Urinary bladder (tissue), 4 donors: Measurements from ENCODE around the gene KIF26B. TPM values are rescaled to one million over a fixed set of nuclear protein-coding genes. Genes with fewer than 3 reads are reported as not detected.

Source experiments
- DNase-seq: peaks from one replicate; pipeline ENCODE4 v3.0.0-alpha.2; 2015; ENCODE audit errors: extremely low spot score
- H3K27ac ChIP-seq: one replicate; pipeline ENCODE4 v1.5.1; 2013; ENCODE audit warnings: low read depth, mild to moderate bottlenecking, moderate library complexity
- H3K36me3 ChIP-seq: one replicate; pipeline ENCODE4 v1.6.1; 2013; ENCODE audit warnings: mild to moderate bottlenecking, moderate library complexity; ENCODE audit not compliant: insufficient read depth
- H3K4me1 ChIP-seq: one replicate; pipeline ENCODE4 v1.6.1; 2013; ENCODE audit warnings: mild to moderate bottlenecking, moderate library complexity; ENCODE audit not compliant: insufficient read depth
- H3K4me3 ChIP-seq: one replicate; pipeline ENCODE4 v1.5.1; 2013; ENCODE audit warnings: low read depth, low read length
- WGBS: extraction: QIAGEN DNeasy Blood & Tissue Kit; methylation state at CpG from one replicate; pipeline ENCODE4 v1.1.7; 2013; 5-methylcytosine and 5-hydroxymethylcytosine counted together
- polyA plus RNA-seq: library from polyadenylated mRNA; stranded (reverse); fragments of 200-250 nt; gene quantifications from one replicate; pipeline ENCODE4 v1.2.3, GENCODE V29; 2013
- total RNA-seq: library from RNA; depleted of rRNA; stranded (reverse); fragments of >200 nt; gene quantifications from one replicate; pipeline ENCODE4 v1.2.3, GENCODE V29; 2014
- donor health status: healthy with polysubstance abuse.
- donor health status: healthy.

The KIF26B gene
- total and polyA plus RNA-seq, 2 donors: 0.62 to 12.2 TPM

DNA sequence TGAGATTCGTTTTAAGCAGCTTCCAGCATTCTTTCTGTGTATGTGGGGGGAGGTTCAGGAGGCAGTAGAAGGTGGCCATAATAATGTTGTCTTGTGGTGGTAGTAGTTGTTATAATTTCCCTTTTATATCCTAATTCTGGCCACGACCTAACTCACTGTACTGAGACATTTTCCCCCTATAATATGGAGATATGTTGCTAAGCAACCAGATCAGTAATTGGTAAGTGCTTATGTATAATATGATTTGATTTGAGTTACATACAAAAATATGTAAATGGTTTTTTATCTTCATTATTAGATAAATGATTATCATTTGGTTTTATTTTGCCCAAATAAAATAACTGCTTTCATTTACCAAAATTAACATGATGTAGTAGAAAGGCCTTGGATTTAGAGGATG, 376.2 kb downstream of the KIF26B start:
- no peak for DNase-seq
- Histone ChIP-seq H3K27ac (no peak overlapping the region), H3K36me3 (no peaks in the 10 kb centered on the region), H3K4me1 (no peaks in the 10 kb centered on the region), H3K4me3 (no peak overlapping the region)
- WGBS: 74% methylated on average over 2 of the region's 2 CpGs

DNA sequence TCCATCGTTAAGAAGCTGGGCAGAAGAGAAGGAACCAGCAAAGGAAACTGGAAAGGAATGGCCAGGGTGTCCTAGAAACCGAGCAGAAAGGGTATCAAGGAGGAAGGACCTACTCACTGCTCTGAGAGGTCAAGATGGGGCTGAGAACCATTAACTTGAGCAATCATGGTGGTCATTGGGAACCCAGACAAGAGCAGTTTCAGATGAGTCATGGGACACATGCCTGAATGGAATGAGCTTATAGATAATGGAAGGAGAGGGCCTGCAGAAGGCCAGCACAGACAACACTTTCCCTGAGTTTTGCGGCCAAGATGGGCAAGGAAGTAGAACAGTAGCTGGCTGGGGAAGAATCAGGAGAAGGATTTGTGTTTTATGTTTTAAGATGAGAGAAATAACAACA, 383.2 kb downstream of the KIF26B start:
- Histone ChIP-seq H3K27ac (no peak overlapping the region), H3K4me1 (no peaks in the 10 kb centered on the region), H3K4me3 (no peak overlapping the region), H3K36me3 (no peaks in the 10 kb centered on the region)
- DNase-seq: no peak
- WGBS: 96% methylated on average over 3 of the region's 3 CpGs

DNA sequence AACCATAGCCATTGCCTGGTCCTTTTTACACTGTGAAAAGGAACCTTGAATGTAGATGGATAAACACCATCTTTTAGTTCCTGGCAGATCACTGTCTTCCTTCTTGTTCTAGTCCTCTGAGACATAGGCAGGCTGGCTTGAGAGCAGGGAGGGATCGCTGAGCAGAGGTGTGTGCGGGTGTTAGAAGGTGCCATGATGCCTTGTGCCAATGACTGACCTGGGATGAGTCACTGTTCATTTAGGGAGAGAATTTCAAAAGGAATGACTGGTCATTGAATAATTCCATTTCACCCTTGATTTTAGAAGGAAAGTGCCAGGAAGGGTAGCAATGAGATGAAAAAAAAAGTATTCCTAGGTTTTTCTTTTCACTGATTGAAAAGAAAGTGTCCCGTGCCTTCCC, 383.9 kb downstream of the KIF26B start:
- H3K4me1 ChIP-seq: no peaks in the 10 kb centered on the region
- no peak overlapping the region for H3K27ac ChIP-seq
- no peak for DNase-seq
- H3K4me3 ChIP-seq: no peak overlapping the region
- no peaks in the 10 kb centered on the region for H3K36me3 ChIP-seq
- WGBS: 95% methylated on average over 3 of the region's 3 CpGs

DNA sequence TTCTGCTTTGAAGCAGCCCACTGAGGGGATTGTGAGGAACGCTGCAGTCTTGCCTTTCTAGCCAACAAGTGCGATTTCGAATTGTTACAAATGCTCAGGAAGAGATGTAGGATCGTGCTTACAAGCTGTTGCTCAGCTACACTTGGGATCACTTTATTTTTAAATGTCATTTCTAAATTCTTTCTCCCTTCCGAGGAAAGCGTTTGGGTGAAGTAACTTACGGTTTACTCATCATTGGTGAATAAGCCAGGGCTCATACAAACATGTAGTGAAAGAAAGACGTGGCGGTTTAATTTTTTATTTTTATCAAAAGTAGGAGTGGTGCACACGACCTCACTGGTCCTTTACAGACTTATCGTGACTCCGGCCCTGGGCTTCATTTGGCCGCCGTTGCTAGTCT, 386.6 kb downstream of the KIF26B start:
- DNase-seq: no peak
- WGBS: 93% methylated on average over 14 of the region's 14 CpGs
- Histone ChIP-seq H3K4me1 (no peaks in the 10 kb centered on the region), H3K27ac (no peak overlapping the region), H3K4me3 (no peak overlapping the region), H3K36me3 (no peaks in the 10 kb centered on the region)

DNA sequence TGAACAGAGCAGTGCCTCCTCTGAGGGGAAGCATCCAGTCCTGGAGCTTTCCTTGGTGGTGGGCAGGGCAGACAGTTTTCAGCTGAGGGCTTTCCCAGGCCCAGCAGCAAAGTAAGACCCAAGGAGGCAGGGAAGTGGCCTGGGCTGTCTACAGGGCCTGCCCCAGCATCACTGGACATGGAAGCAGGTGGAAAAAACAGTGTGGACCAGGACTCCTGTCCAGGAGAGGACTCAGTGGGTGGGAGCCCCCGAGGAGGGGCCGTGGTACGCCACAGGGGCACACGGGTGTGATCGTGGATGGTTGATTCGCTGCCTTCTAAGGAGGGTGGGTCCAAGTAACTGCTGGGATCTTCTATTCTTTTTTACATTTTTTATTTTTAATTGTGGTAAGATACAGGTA, 387.6 kb downstream of the KIF26B start:
- no peaks in the 10 kb centered on the region for H3K4me1 ChIP-seq
- no peaks in the 10 kb centered on the region for H3K36me3 ChIP-seq
- 97% methylated on average over 6 of the region's 6 CpGs for WGBS
- DNase-seq: no peak
- no peak overlapping the region for H3K4me3 ChIP-seq
- no peak overlapping the region for H3K27ac ChIP-seq

DNA sequence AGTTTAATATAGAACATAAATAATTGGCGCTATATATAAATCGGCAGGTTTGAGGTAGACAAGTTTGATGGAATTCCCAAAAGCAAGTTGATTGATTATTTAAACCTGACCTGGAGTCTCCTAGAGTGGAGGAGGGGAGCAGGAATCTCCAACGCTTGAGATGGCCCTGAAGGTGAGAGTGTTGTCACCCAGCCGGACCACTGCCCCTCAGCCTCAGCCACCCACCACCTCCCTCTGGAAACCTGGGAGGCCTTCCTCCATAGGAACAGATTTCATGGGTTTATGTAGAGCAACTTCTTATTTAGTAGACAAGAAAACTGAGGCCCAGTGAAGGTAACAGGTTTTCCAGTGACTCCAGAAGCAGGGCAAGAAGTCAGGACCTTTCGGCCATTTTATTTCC, 389.5 kb downstream of the KIF26B start:
- 96% methylated on average over 5 of the region's 5 CpGs for WGBS
- DNase-seq: no peak
- Histone ChIP-seq H3K4me3 (no peak overlapping the region), H3K27ac (no peak overlapping the region), H3K36me3 (no peaks in the 10 kb centered on the region), H3K4me1 (no peaks in the 10 kb centered on the region)

DNA sequence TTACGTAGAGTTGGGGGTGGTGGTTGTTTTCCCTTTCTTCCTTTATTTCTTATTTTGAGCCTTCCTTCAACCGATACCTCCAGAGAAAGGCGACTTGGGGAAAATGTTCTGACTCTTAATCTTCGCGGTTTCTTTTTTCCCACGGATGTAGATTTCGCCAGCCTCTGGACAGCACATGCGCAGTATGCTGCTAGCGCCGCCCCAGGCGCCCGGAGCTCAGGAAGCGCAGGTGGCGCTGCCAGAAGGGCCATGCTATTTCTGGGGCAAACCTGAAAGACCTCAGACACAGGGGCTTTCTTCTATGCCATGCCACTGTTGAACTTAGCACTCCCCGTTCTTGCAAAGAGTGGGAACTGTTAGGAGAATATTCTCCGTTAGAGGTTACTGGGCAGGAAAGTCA, 392.1 kb downstream of the KIF26B start:
- H3K36me3 ChIP-seq: no peaks in the 10 kb centered on the region
- H3K4me1 ChIP-seq: no peaks in the 10 kb centered on the region
- 93% methylated on average over 16 of the region's 16 CpGs for WGBS
- no peak overlapping the region for H3K4me3 ChIP-seq
- H3K27ac ChIP-seq: no peak overlapping the region
- no peak for DNase-seq

DNA sequence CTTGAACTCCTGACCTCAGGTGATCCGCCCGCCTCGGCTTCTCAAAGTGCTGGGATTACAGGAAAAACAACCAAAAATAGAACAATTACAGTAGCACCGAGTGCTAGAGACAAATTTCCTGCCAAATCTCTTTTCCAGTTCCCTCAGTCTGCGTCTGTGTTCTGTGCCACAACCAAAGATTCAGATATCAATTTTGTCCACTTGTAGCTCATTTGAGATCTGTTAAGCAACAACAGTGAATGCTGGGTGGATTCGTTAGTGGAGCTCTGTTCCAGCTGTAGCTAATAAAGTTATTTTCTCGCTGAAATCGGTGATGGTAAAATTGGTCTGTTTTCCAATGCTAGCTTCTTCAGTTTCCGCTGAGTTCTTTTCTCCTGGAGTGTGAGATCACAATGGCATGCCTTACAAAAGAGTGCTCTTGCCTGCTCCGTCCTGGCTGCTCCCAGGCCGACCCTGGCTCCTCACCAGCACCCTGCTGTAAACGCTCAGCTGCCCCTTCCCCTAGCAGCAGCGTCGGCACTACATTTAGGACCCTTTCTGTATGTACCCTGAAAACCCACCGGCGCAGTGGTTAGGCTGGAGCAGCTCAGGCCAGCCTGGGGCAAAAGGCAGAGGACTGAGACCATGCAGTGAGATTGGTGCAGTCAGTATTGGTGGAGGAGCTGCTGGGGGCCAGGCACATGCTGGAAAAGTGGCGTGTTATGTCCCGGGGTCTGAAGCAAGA, 395.4 kb downstream of the KIF26B start:
- H3K27ac ChIP-seq: no peak overlapping the region
- no peak for DNase-seq
- whole genome bisulfite sequencing: 60% methylated on average over 18 of the region's 18 CpGs
- H3K4me3 ChIP-seq: no peak overlapping the region
- H3K4me1 ChIP-seq: no peaks in the 10 kb centered on the region
- no peaks in the 10 kb centered on the region for H3K36me3 ChIP-seq

DNA sequence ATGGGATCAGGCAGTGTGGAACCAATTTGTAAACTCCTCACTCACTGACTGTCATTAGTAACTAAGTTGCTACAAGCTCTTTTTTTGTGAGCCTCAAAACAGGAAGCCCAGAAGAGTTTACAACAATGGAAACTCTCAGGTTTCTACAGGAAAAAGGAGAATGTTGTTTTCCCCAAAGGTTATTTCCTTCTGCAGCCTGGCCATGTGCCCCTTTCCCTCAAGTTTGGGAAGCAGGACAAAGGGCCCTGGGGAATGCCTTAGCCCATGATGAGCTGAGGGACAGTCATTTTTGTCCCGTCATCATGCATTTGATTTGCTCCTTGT, 395.9 kb downstream of the KIF26B start:
- Histone ChIP-seq H3K4me3 (no peak overlapping the region), H3K36me3 (no peaks in the 10 kb centered on the region), H3K4me1 (no peaks in the 10 kb centered on the region), H3K27ac (no peak overlapping the region)
- 82% methylated on average over 1 of the region's 1 CpG for WGBS
- no peak for DNase-seq

DNA sequence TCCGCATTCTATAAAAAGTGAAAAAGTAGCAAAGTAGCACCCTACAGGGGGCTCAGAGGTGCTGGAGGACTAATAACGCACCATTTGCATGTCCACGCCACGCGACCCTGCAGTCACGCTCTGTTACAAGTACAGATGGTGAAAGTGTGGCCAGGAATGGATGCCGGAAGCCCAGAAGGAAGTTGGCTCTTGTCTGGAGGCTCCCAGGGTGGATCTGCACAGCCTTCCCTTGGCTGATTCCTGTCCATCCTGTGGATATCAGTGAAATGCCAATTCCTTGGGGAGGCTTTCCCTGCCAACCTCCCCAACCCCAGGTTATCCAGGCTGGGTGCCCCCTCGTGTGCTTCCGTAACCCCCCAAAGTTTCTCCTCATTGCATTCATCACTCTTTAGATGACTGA, 396.8 kb downstream of the KIF26B start:
- no peak overlapping the region for H3K27ac ChIP-seq
- no peaks in the 10 kb centered on the region for H3K36me3 ChIP-seq
- no peaks in the 10 kb centered on the region for H3K4me1 ChIP-seq
- no peak for DNase-seq
- WGBS: 97% methylated on average over 9 of the region's 9 CpGs
- H3K4me3 ChIP-seq: no peak overlapping the region

DNA sequence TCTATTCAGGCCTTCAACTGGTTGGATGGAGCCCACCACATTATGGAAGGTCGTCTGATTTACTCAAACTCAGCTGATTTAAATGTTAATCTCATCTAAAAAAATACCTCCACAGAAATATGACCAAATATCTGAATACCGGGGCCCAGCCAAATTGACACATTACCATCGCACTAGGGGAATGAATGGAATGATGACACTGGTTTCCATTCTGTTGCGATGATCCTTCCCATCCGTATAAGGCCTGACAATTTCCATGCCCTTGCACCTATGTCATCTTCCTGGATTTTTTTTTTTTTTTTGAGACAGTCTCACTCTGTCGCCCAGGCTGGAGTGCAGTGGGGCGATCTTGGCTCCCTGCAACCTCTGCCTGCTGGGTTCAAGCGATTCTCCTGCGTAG, 397.5 kb downstream of the KIF26B start:
- no peak overlapping the region for H3K27ac ChIP-seq
- 92% methylated on average over 9 of the region's 9 CpGs for WGBS
- no peaks in the 10 kb centered on the region for H3K4me1 ChIP-seq
- H3K36me3 ChIP-seq: no peaks in the 10 kb centered on the region
- H3K4me3 ChIP-seq: no peak overlapping the region
- no peak for DNase-seq

DNA sequence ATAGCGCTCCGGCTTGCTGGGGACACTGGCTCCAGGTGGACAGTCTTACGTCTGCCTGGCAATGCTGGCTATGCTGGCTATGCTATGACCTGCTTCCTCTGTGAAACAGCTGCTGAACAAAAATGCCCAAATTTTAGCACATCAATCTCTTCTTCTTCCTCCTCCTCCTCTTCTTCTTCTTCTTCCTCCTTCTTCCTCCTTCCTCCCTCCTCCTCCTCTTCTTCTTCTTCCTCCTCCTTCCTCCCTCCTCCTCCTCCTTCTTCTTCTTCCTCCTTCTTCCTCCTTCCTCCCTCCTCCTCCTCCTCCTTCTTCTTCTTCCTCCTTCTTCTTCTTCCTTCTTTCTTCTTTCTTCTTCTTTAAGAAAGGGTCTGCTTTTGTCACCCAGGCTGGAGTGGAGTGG, 401.3 kb downstream of the KIF26B start:
- 99% methylated on average over 3 of the region's 3 CpGs for WGBS
- H3K27ac ChIP-seq: no peak overlapping the region
- H3K36me3 ChIP-seq: no peaks in the 10 kb centered on the region
- DNase-seq: no peak
- H3K4me1 ChIP-seq: no peaks in the 10 kb centered on the region
- no peak overlapping the region for H3K4me3 ChIP-seq

DNA sequence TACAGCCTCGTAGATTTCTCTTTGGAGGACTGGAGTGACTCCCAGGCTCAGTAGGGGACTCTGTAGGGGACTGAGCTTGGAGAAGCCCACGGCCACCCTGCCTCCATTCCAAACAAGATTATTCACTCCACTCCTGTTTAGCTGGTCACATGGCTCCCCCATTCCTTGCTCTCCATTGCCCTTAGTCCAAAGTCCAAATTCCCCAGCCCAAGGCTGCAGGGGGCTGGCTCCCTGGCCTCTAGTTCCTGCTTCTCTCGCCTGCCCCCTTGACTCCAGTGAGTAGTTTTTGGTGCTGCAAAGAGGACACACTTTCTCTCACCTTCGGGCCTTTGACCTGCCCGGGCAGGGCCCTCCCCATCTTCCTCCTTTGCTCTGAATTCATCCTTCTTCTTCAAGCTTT, 403.3 kb downstream of the KIF26B start:
- Histone ChIP-seq H3K4me1 (no peaks in the 10 kb centered on the region), H3K4me3 (no peak overlapping the region), H3K27ac (no peak overlapping the region), H3K36me3 (no peaks in the 10 kb centered on the region)
- WGBS: 88% methylated on average over 5 of the region's 5 CpGs
- DNase-seq: no peak

DNA sequence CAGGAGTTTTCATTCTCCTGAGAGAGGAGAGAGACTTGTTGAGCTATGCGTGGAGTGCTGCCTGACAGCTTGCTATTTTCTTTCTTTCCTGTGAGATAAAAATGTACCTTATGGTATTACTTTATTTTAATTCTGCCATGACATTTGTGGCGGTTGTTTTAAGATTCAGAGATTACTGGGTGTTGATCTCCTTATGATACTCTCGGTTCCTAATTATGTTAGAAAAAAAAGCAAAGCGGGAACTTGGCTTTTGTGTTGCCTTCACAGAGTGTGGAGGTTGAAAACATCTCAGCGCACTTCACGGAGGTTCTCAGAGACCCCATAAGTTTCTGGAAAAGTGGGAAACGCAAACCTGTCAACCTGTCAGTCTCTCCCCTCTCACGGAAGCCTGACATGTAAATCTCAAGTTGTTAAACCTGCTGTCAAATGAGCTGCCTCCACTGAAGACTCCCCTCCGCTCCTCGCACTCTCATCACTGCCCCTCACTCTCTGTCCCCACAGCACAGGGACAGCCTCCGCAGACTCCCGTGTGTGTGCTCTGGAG, 405.6 kb downstream of the KIF26B start:
- WGBS: 86% methylated on average over 12 of the region's 12 CpGs
- Histone ChIP-seq H3K4me3 (no peak overlapping the region), H3K36me3 (no peaks in the 10 kb centered on the region), H3K4me1 (no peaks in the 10 kb centered on the region), H3K27ac (no peak overlapping the region)
- no peak for DNase-seq
